ENCODE results near the gene OAT.
"Not testable (repeated sequence)": the region's sequence is repeated elsewhere in the genome, so short reads cannot be mapped to it uniquely, and the experiment has no call there.

Gene OAT

GRCh38 chr10:124447751-124448466, 29.2 kb upstream of the OAT start:
- DNase-seq (ENCODE audit: low read depth): no peak

- no peak for DNase-seq (ENCODE audit: low read depth)
Observed at GRCh38 chr10:124446830-124447750, 28.4 kb upstream of the OAT start.

GRCh38 chr10:124441694-124442093, 23.0 kb upstream of the OAT start:
- DNase-seq (ENCODE audit: low read depth): not testable (repeated sequence)

DNA sequence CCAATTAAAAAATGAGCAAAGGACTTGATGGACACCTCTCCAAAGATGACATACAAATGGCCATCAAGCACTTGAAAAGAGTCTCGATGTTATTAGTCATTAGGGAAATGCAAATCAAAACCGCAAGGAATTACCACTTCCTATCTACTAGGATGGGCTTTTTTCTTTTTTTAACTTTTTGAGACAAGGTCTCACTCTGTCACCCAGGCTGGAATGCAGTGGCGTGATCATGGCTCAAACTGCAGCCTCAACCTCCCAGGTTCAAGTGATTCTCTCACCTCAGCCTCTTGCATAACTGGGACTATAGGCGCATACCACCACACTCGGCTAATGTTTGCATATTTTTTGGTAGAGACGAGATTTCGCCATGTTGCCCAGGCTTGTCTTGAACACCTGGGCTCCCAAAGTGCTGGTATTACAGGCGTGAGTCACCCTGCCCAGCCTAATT, 17.5 kb upstream of the OAT start:
- no peak for DNase-seq (ENCODE audit: low read depth)

- DNase-seq (ENCODE audit: low read depth): not testable (repeated sequence)
Observed at GRCh38 chr10:124435683-124436082, 17.0 kb upstream of the OAT start.

DNA sequence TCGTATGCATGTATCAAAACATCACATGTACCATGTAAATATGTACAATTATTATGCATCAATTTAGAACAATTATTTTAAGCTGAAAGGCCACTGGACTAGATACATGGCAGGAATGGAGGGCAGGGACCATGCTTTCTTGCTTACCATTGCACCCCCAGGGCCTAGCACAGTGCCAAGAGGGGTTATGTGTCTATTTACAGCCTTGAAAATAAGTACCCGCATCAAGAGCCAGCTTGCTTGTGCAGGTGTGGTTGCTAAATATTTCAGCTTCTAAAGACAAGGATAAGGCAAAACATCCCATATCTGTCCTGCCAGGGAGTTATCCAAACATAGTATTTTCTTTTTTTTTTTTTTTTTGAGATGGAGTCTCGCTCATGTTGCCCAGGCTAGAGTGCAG, 14.7 kb upstream of the OAT start:
- DNase-seq (ENCODE audit: low read depth): no peak

- DNase-seq (ENCODE audit: low read depth): no peak
Observed at GRCh38 chr10:124430077-124430476, 11.4 kb upstream of the OAT start.

DNA sequence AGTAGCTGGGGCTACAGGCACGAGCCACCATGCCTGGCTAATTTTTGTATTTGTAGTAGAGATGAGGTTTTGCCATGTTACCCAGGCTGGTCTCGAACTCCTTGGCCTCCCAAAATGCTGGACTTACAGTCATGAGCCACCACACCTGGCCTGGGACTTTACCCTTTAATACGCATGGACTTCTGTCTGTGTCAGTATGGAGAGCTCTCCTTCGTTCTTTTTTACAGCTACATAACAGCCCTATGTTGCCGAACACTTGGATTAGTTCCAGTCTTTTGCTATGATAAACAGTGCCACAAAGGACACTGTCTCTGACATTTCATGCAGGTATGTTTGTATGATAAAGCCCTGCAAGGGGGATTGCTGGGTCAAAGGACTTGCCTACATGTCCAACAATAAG, 10.9 kb upstream of the OAT start:
- DNase-seq (ENCODE audit: low read depth): no peak

DNA sequence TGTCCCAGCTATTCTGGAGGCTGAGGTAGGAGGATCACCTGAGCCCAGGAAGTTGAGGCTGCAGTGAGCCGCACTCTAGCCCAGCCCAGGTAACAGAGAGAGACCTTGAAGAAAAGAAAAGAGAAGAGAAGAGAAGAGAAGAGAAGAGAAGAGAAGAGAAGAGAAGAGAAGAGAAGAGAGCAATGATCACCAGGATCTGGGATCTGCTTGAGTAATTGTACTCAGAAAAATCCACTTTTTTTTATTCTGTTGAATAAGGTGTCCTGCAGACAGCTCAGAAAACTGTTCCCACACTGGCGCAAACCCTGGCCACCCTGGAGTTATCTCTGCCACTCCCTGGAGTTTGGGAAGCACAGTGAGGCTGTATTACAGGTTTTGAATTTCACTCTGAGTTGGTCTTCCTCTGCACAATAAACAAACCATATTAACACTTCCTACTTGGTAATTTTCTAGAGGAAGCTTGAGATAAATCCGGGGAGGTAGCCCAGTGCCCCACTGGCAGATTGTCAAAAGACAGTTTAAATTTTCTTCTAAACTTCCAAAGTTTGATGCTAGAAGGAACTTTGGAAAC, 9.6 kb upstream of the OAT start:
- DNase-seq (ENCODE audit: low read depth): no peak

- DNase-seq (ENCODE audit: low read depth): no peak
Observed at GRCh38 chr10:124425227-124425962, 6.7 kb upstream of the OAT start.

DNA sequence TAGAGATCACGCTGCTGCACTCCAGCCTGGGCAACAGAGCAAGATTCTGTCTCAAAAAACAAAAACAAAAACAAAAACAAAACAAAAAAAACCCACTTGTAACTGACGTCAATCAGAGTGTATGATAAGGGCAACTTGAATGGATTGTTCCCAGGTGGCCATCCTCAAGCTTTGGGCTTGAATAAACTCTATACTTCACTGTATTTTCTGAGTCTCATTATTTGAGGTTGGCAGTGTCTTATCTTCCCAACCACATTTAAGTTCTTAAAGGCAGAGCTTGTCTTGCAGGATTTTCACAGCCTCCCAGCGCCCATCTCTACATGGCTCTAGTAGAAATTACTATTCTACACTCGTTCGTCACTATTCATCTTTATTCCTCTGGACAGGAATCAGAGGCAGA, 5.1 kb upstream of the OAT start:
- no peak for DNase-seq (ENCODE audit: low read depth)

DNA sequence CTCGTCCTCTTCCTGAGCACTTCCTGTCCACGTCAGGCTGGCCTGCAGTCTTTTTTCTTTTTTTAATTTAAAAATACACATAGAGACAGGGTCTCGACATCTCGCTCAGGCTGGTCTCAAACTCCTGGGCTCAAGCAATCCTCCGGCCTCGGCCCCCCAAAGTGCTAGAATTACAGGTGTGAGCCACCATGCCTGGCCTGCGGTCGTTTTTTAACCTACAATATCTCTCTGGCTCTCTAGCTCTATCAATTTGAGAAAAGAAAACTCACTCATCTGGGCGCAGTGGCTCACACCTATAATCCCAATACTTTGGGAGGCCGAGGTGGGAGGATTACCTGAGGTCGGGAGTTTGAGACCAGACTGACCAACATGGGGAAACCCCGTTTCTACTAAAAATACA, 4.0 kb upstream of the OAT start:
- DNase-seq (ENCODE audit: low read depth): no peak

- no peak for DNase-seq (ENCODE audit: low read depth)
Observed at GRCh38 chr10:124420254-124420653, 1.5 kb upstream of the OAT start.

DNA sequence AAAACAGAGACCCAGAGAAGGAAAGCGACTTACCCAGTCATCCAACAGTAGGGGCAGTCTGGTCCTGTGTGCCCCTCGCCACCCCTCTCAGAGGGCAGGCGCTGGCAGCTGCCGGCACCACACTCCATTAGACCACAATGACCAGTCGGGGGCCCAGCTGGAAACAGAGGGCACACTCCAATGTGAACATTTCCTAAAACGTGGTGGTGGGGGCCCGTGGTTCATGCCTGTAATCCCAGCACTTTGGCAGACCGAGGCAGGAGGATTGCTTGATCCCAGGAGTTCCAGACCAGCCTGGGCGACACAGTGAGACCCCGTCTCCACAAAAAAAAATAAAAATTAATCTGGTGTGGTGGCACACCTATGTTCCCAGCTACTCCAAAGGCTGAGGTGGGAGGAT, 912 bp upstream of the OAT start:
- DNase-seq (ENCODE audit: low read depth): no peak

GRCh38 chr10:124417895-124418725, 613 bp downstream of the OAT start:
- no peak for DNase-seq (ENCODE audit: low read depth)

DNA sequence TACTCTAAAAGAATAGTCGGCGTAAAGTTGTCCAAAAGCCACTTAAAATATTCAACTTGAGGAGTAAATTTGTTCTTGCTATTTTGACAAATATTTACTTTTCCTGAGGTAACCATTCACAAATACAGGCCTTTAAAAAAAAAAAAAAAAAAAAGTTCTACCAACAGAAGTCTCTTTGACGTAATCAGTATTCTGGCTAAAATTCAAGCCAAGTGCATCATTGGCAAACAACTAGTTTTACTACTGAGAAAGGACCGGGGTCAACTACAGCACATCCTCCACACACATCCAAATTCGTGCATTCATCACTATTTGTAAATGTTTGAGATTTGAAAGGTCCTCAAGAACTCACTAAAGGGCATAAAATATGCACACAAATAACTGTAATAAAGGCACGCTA, 2.0 kb downstream of the OAT start:
- no peak for DNase-seq (ENCODE audit: low read depth)

DNA sequence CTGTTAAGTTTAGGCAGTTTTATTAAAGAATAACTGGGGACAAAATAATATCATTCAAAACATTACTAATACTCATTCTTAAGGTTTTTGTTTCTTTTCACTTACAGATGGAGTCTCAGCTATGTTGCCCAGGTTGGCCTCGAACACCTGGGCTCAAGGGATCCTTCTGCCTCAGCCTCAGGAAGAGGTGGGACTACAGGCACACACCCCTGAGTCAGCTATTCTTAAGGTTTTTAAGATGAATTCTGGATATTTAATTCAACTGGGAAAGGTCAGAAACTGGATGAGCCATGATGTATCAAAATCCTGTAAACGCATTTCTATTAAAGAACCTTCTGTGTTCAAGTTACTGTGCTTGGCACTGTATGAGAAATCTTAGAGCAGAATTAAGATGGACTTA, 3.5 kb downstream of the OAT start:
- DNase-seq (ENCODE audit: low read depth): no peak

DNA sequence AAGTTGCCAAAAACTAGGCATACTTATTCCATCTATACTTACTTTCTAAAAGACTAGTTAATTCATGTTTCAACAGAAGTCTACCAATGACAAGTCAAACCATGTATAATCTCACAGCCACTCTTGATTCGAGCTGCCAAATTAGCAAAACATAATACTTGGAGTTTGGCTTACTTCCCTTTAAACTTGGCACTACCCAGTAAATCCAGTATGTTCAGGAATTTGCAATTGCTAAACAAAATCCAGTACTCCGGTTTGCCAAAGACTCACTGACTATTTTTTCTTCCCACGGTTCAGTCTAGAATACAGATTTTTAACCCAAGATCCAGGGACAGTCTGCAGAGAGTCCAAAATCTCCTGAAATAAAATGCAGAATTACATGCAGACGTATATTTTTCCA, 4.6 kb downstream of the OAT start:
- DNase-seq (ENCODE audit: low read depth): no peak

GRCh38 chr10:124409696-124410095, 9.0 kb downstream of the OAT start:
- no peak for DNase-seq (ENCODE audit: low read depth)

- no peak for DNase-seq (ENCODE audit: low read depth)
Observed at GRCh38 chr10:124408357-124408756, 10.4 kb downstream of the OAT start.

DNA sequence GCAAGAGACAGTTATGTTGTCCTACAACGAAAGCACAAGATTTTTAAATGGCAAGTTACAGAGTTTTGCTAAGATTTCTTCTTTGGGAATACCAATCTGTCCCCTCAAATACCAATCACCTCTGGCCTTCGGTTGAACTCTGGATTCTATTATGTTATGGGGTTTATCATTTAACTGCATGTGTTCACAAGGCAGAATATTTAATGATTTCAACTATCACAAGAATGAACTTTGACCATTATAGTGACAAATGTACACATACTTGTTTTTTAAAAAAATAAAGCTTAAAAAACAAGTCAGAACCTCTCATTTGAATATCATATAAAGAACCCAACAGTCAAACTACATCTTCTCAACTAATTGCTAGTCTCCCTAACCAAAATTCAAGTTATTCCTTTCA, 11.3 kb downstream of the OAT start:
- DNase-seq (ENCODE audit: low read depth): no peak
